ENCODE results near the gene TSPY9. TPM values are rescaled to one million over a fixed set of nuclear protein-coding genes. Genes with fewer than 3 reads are reported as not detected.
"Not testable (repeated sequence)": the region's sequence is repeated elsewhere in the genome, so short reads cannot be mapped to it uniquely, and the experiment has no call there.

The TSPY9 gene
- not detected for total RNA-seq

- not testable (repeated sequence) for DNase-seq (ENCODE audit: low spot score in 2 of 2); FAIRE-seq
Measured at GRCh38 chrY:9486967-9487366, at the start of gene TSPY9. TSPY9 (plus strand) TSS chrY:9487267; CDS start chrY:9487313, 46 bp downstream.

DNA sequence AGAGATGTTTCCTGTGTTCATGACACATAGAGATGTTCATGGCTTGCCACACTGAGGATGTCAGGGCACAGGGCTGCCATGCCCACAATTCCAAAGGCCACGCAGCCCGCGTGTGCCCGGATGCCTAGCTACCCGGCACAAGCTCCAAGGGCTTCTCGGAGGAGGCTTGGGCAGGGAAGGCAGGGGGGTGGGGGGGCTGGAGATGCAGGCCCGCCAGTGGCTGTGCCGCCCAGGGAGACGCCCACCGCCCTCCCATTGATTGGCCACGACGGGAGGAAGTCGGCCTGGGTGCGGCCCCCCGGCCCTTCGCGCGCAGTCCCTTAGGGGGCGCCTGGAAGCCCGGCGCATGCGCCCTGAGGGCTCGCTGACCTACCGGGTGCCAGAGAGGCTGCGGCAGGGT lies 20.4 kb upstream of the TSPY9 start, which contains the start of gene TSPY1:
Gene TSPY1, plus strand, starts transcription at position 301 of the 400 bp plus-strand sequence. Its CDS starts 46 bp downstream, at position 347.
- not testable (repeated sequence) for DNase-seq (ENCODE audit: low spot score in 2 of 2)

DNA sequence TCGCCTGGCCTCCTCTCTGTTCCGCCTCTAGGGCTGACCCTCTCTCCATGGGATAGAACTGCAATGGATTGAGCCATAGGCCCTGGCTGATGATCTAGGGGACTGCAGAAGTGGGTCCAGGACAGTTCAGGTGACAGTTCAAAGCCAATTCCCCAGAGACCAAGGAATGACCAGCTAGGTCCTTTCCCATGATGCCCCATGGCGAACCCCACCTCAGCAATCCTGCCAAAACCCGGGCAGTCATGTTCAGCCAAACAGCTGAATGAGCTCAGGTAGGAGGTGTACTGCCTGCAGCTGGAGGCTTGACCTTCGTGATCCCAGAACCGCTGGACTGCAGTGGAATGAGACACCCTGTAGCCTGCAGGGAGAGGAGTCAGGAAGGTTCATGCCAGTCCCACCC lies 17.3 kb downstream of the TSPY9 start:
- FAIRE-seq; DNase-seq (ENCODE audit: low spot score in 2 of 2): not testable (repeated sequence)

More for the DNA sequence above, 20.4 kb upstream of the TSPY9 start, which contains the start of gene TSPY1:
- FAIRE-seq = not testable (repeated sequence)

DNA sequence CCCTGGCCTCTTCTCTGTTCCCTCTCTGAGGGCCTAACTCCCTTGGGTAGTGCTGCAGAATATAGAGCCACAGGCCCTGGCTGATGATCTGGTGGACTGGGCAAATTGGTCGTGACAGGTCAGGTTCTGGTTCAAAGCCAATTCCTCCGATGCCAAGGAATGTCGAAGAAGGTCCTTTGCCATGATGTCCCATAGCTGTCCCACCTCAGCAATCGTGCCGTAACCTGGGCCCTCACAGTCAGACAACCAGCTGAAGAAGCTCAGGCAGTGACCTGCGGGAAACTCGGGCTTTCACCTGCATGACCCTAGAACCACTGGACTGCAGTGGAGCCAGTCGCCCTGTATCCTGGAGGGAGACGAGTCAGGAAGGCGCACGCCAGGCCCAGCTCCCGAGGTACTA lies 29.2 kb downstream of the TSPY9 start:
- not testable (repeated sequence) for DNase-seq (ENCODE audit: low spot score in 2 of 2); FAIRE-seq

DNA sequence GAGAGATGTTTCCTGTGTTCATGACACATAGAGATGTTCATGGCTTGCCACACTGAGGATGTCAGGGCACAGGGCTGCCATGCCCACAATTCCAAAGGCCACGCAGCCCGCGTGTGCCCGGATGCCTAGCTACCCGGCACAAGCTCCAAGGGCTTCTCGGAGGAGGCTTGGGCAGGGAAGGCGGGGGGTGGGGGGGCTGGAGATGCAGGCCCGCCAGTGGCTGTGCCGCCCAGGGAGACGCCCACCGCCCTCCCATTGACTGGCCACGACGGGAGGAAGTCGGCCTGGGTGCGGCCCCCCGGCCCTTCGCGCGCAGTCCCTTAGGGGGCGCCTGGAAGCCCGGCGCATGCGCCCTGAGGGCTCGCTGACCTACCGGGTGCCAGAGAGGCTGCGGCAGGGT lies 40.5 kb downstream of the TSPY9 start, which contains the start of gene TSPY10:
Gene TSPY10, plus strand, starts transcription at position 301 of the 400 bp plus-strand sequence. Its CDS starts 46 bp downstream, at position 347.
- not testable (repeated sequence) for FAIRE-seq

More for the DNA sequence above, 40.5 kb downstream of the TSPY9 start, which contains the start of gene TSPY10:
- not testable (repeated sequence) for DNase-seq (ENCODE audit: low spot score in 2 of 2)

Other genes starting within 250 kb of the TSPY9 start
- not detected for gene TSPY4, start 149.8 kb upstream of the TSPY9 start, total RNA-seq
- not detected for gene TSPY8, start 129.5 kb upstream of the TSPY9 start, total RNA-seq
- not detected for gene TSPY3, start 88.8 kb upstream of the TSPY9 start, total RNA-seq
- not detected for gene TSPY1, start 20.3 kb upstream of the TSPY9 start, total RNA-seq
- not detected for gene TSPY10, start 40.6 kb downstream of the TSPY9 start, total RNA-seq

All from frontal cortex (tissue), 4 donors.